Measurements from ENCODE around the gene C8G. TPM values are rescaled to one million over a fixed set of nuclear protein-coding genes. Genes with fewer than 3 reads are reported as not detected.

C8G gene
- total and polyA plus RNA-seq, 9 of the 15 experiments (the other 6 are each of a cell fraction or from before 2014, with no cell fraction given), result 0.35 to 5.9 (median 2.7) TPM; not detected in 2

DNA sequence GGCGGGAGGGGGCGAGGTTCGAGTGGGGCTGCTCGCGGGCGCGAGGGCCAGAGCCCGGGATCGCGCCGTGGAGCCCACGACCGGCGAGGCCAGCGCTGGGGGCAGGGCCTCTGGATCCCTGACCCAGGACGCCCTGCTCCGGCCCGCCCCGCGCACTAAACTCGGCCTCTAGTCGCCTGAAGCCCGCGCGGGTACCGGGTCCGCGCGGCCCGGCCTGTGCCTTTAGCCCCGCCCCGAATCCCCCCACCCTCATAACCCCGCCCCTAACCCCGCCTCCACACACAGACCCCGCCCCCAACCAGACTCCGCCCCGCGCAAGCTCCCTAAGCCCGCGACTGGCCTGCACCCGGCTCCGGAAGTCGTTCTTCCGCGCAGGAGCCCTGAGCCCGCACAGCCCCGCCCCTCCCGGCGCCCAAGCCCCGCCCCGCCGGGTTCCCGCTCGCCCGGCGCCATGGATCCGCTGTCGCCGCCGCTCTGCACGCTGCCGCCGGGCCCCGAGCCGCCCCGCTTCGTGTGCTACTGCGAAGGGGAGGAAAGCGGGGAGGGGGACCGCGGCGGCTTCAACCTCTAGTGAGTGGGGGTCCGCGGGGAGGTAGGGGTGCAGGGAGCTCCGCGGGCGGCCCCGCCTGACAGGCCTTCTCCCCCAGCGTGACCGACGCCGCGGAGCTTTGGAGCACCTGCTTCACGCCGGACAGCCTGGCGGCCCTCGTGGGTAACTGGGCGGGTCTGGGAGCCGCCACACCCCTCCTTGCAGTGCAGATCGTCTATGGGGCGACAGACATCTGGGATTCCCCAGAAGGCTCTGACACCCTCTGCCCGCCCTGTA is 47.2 kb downstream of the C8G start, which contains the start of gene PAXX (continued):
- no peak for TF ChIP-seq BHLHE40 (IDR thresholded peaks at IDR 0.05; ENCODE audit: low read length)
- peak; percentile 77 to 90; a peak in 3 of 4 replicates for TF ChIP-seq SIN3A (IDR thresholded peaks at IDR 0.05; ENCODE audit: borderline replicate concordance in 2 of 2, control insufficient read depth in 1 of 2, low read depth in 2 of 2, low read length in 2 of 2)
- TF ChIP-seq ZNF140 (CRISPR knock-in tag; IDR thresholded peaks at IDR 0.05), result no peak
- TF ChIP-seq, protein P1, sequence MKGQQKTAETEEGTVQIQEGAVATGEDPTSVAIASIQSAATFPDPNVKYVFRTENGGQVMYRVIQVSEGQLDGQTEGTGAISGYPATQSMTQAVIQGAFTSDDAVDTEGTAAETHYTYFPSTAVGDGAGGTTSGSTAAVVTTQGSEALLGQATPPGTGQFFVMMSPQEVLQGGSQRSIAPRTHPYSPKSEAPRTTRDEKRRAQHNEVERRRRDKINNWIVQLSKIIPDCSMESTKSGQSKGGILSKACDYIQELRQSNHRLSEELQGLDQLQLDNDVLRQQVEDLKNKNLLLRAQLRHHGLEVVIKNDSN (CRISPR knock-in tag; IDR thresholded peaks at IDR 0.05), result peak; percentile 62
- TF ChIP-seq TOE1 (IDR thresholded peaks at IDR 0.05; ENCODE audit: borderline replicate concordance), result no peak
- 0 out of 2 replicates have a peak, but pooled peaks have one; percentile 72 for TF ChIP-seq TOE1 (CRISPR knock-in tag; IDR thresholded peaks at IDR 0.05; ENCODE audit: borderline replicate concordance, low read depth)
- TF ChIP-seq NCOR1 (IDR thresholded peaks at IDR 0.05), result 0 out of 2 replicates have a peak, but pooled peaks have one; percentile 1
- TF ChIP-seq ZNF511 (CRISPR knock-in tag; IDR thresholded peaks at IDR 0.05), result peak; percentile 79; the same call in 1 of the 2 replicates
- no peak for TF ChIP-seq ZNF124 (CRISPR knock-in tag; IDR thresholded peaks at IDR 0.05)
- TF ChIP-seq PRDM10 (IDR thresholded peaks at IDR 0.05; ENCODE audit: partially characterized antibody), result no peak
- peak; percentile 99 for TF ChIP-seq L3MBTL2 (IDR thresholded peaks at IDR 0.05)
- TF ChIP-seq MAZ (CRISPR knock-in tag; conservative IDR thresholded peaks at IDR 0.05 in 1 of 2, IDR thresholded peaks at IDR 0.05 in 1 of 2), result peak; percentile 52 to 74
- no peak for TF ChIP-seq LARP7 (IDR thresholded peaks at IDR 0.05)
- no peak for TF ChIP-seq CCAR2 (IDR thresholded peaks at IDR 0.05; ENCODE audit: low read depth, low read length)
- TF ChIP-seq ZNF395 (CRISPR knock-in tag; IDR thresholded peaks at IDR 0.05), result 0 out of 2 replicates have a peak, but pooled peaks have one; percentile 19
- no peak for TF ChIP-seq NFIX (CRISPR knock-in tag; IDR thresholded peaks at IDR 0.05; ENCODE audit: low read depth)
- TF ChIP-seq HNRNPUL1 (IDR thresholded peaks at IDR 0.05; ENCODE audit: low read length), result no peak
- TF ChIP-seq POLR3G (IDR thresholded peaks at IDR 0.05; ENCODE audit: extremely low read depth, insufficient read length, insufficient replicate concordance), result no peak
- no peak for TF ChIP-seq TFE3 (CRISPR knock-in tag; IDR thresholded peaks at IDR 0.05)
